Neural progenitor cell (in vitro differentiated cells): ENCODE results near the gene STAT2. TPM values are rescaled to one million over a fixed set of nuclear protein-coding genes. Genes with fewer than 3 reads are reported as not detected.
A peak's percentile ranks its signal among the peaks of the same experiment; 100 is the strongest.

Experiments used
- DNase-seq: peaks from one replicate; pipeline ENCODE4 v3.0.0-alpha.2; 2016; ENCODE audit warnings: low spot score
- H2AFZ ChIP-seq: fragments of 200-600 bp; sonication (generic); replicated peaks from 2 replicates; pipeline ENCODE4 v1.6.1; 2016; ENCODE audit warnings: antibody characterized with exemption
- H3F3A ChIP-seq: fragments of 200-600 bp; sonication (generic); 2 replicates; pipeline ENCODE4 v1.6.1; 2016; ENCODE audit warnings: antibody characterized with exemption, low read depth
- H3K27ac ChIP-seq: fragments of 200-600 bp; sonication (generic); 2 replicates; pipeline ENCODE4 v1.5.1; 2016; ENCODE audit warnings: mild to moderate bottlenecking
- H3K27me3 ChIP-seq: fragments of 200-600 bp; sonication (generic); 2 replicates; pipeline ENCODE4 v1.6.1; 2016; ENCODE audit warnings: mild to moderate bottlenecking, moderate library complexity
- H3K36me3 ChIP-seq: fragments of 200-600 bp; sonication (generic); 2 replicates; pipeline ENCODE4 v1.5.1; 2016
- H3K4me1 ChIP-seq: fragments of 200-600 bp; sonication (generic); 2 replicates; pipeline ENCODE4 v1.6.1; 2016; ENCODE audit warnings: mixed run types
- H3K4me2 ChIP-seq: fragments of 200-600 bp; sonication (generic); 2 replicates; pipeline ENCODE4 v1.6.1; 2016
- H3K4me3 ChIP-seq: fragments of 200-600 bp; sonication (generic); 2 replicates; pipeline ENCODE4 v1.5.1; 2016
- H3K79me2 ChIP-seq: fragments of 200-600 bp; sonication (generic); 2 replicates; pipeline ENCODE4 v1.6.1; 2016; ENCODE audit warnings: low read depth
- H3K9ac ChIP-seq: fragments of 200-600 bp; sonication (generic); 2 replicates; pipeline ENCODE4 v1.6.1; 2016
- H3K9me3 ChIP-seq: fragments of 200-600 bp; sonication (generic); 2 replicates; pipeline ENCODE4 v1.5.1; 2016; ENCODE audit warnings: low read depth
- H4K20me1 ChIP-seq: fragments of 200-600 bp; sonication (generic); 2 replicates; pipeline ENCODE4 v1.6.1; 2016; ENCODE audit warnings: low read depth
- H3K27ac Mint-ChIP-seq: 3 replicates; pipeline ENCODE4 v1.8.0; 2021; ENCODE audit warnings: mixed read lengths
- H3K27me3 Mint-ChIP-seq: 2 replicates; pipeline ENCODE4 v1.8.0; 2022; ENCODE audit warnings: low read depth, mild to moderate bottlenecking, inconsistent platforms, moderate library complexity, mixed read lengths; ENCODE audit not compliant: insufficient read depth
- H3K36me3 Mint-ChIP-seq: 3 replicates; pipeline ENCODE4 v1.8.0; 2021; ENCODE audit warnings: mixed read lengths
- H3K4me1 Mint-ChIP-seq: 3 replicates; pipeline ENCODE4 v1.8.0; 2021; ENCODE audit warnings: mixed read lengths
- H3K4me3 Mint-ChIP-seq: 3 replicates; pipeline ENCODE4 v1.8.0; 2021; ENCODE audit warnings: mild to moderate bottlenecking, moderate library complexity, mixed read lengths
- H3K9me3 Mint-ChIP-seq: 3 replicates; pipeline ENCODE4 v1.8.0; 2020; ENCODE audit warnings: mixed read lengths
- EZH2 ChIP-seq: fragments of 200-600 bp; sonication (generic); IDR thresholded peaks from 2 replicates; pipeline ENCODE4 v1.6.1; 2017; ENCODE audit warnings: antibody characterized with exemption, mild to moderate bottlenecking, moderate library complexity
- EZH2phosphoT487 ChIP-seq: fragments of 200-600 bp; sonication (generic); IDR thresholded peaks from 2 replicates; pipeline ENCODE4 v1.6.1; 2017; ENCODE audit warnings: antibody characterized with exemption
- total RNA-seq: library from RNA; depleted of rRNA; stranded (reverse); fragments of >200 nt; gene quantifications from 2 replicates; pipeline ENCODE4 v1.2.3, GENCODE V29; 2015; ENCODE audit warnings: low replicate concordance
- TF ChIP-seq, protein P1 (sequence below): fragments of 200-600 bp; sonication (generic); IDR thresholded peaks from 2 replicates; pipeline ENCODE4 v1.5.1; 2017; ENCODE audit warnings: antibody characterized with exemption, mild to moderate bottlenecking

The STAT2 gene
- total RNA-seq, 1 donor from 2014 or later = 86.4 TPM

DNA sequence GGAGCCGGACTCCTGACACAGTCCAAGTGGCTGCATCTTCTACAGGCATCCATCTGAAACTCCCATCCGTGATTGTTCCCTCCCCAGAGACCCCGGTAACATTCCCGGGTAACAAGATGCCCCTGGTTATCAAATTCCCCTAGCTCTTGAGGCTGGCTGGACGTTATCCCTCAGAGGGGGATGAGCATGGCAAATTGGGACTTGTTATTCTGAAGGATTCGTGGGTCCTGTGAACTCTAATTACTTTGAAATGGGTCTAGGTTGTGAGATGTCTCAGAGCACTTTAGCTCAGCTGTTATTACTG is 25.5 kb downstream of the STAT2 start:
- TF ChIP-seq, protein P1, sequence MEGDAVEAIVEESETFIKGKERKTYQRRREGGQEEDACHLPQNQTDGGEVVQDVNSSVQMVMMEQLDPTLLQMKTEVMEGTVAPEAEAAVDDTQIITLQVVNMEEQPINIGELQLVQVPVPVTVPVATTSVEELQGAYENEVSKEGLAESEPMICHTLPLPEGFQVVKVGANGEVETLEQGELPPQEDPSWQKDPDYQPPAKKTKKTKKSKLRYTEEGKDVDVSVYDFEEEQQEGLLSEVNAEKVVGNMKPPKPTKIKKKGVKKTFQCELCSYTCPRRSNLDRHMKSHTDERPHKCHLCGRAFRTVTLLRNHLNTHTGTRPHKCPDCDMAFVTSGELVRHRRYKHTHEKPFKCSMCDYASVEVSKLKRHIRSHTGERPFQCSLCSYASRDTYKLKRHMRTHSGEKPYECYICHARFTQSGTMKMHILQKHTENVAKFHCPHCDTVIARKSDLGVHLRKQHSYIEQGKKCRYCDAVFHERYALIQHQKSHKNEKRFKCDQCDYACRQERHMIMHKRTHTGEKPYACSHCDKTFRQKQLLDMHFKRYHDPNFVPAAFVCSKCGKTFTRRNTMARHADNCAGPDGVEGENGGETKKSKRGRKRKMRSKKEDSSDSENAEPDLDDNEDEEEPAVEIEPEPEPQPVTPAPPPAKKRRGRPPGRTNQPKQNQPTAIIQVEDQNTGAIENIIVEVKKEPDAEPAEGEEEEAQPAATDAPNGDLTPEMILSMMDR = no peak
- TF ChIP-seq EZH2phosphoT487 (no peak), EZH2 (no peak)
- Histone ChIP-seq H3K9me3 (no peaks in the 10 kb centered on the region), H2AFZ (peak overlapping the region; percentile 57), H3K4me1 (peaks cover 23% of the 10 kb centered on the region), H3K4me3 (peak overlapping the region; percentile 69), H4K20me1 (no peaks in the 10 kb centered on the region), H3K27ac (peak overlapping the region; percentile 89), H3F3A (peaks cover 41% of the 10 kb centered on the region), H3K79me2 (peaks cover 9% of the 10 kb centered on the region), H3K27me3 (no peaks in the 10 kb centered on the region), H3K4me2 (peak overlapping the region; percentile 99), H3K36me3 (no peaks in the 10 kb centered on the region), H3K9ac (peak overlapping the region; percentile 82)
- Mint-ChIP-seq H3K27ac (peak overlapping the region; percentile 94), H3K36me3 (peaks cover 2% of the 10 kb centered on the region), H3K27me3 (peaks cover 13% of the 10 kb centered on the region), H3K4me3 (peak overlapping the region; percentile 94), H3K9me3 (no peaks in the 10 kb centered on the region), H3K4me1 (peaks cover 20% of the 10 kb centered on the region)
- DNase-seq = no peak

DNA sequence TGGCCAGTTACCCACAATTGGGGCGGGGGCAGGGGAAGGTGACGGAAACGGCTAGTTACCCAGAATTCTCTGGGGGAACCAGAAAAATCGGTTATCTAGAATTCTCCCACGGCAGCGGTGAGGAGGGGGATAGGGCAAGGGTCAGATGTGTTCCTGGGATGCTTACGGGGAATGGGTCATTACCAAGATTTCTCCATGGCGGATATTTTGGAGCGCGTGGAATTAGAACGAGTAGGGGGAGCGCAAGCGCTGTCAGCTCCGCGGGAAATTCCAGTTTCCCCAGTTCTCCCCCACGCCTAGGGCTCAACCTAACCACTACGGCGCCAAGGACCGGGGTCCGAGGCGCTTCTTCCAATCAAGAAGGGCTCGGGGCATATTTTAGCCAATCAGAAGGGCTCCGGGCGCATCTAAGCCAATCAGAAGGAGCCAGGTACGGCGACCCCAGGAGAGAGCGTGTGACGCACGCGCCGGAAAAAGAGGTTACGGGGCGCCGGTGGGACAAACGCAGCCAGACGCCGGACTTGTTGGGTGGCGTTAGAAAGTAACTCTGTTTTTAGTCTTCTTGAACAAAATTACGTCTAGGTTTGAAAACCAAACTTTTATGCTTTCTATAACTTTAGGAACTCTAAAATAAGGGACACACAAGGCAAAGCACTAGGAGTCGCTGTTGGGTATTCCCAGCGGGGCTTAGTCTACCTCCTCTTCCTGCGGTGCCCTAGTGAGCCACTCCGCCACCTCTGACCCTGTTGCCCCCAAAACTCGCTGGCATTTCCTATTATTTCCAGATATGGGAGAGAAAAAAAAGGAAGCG is 26.0 kb downstream of the STAT2 start, which contains the start of gene PAN2:
Gene PAN2 (minus strand): TSS at position 322 of the 811 bp plus-strand sequence. CDS start 906 bp downstream, outside the sequence.
- H3K27ac ChIP-seq = peak within 1 kb of the TSS; percentile 89
- H3K9ac ChIP-seq = peak within 1 kb of the TSS; percentile 82
- H3K4me3 Mint-ChIP-seq = peak within 1 kb of the TSS; percentile 94
- peaks cover 2% of the 10 kb centered on the region for H3K36me3 Mint-ChIP-seq
- H3K9me3 Mint-ChIP-seq = no peaks in the 10 kb centered on the region
- H3K4me1 ChIP-seq = peaks cover 18% of the 10 kb centered on the region
- TF ChIP-seq, protein P1 = peak; percentile 76
- TF ChIP-seq EZH2phosphoT487 (no peak), EZH2 (no peak)
- H3K4me2 ChIP-seq = peak within 1 kb of the TSS; percentile 99
- peaks cover 35% of the 10 kb centered on the region for H3F3A ChIP-seq
- no peaks in the 10 kb centered on the region for H3K9me3 ChIP-seq
- H3K79me2 ChIP-seq = peaks cover 9% of the 10 kb centered on the region
- peak; percentile 95 for DNase-seq
- H3K4me1 Mint-ChIP-seq = peaks cover 20% of the 10 kb centered on the region
- H4K20me1 ChIP-seq = no peaks in the 10 kb centered on the region
- peak within 1 kb of the TSS; percentile 69 for H3K4me3 ChIP-seq
- H3K36me3 ChIP-seq = no peaks in the 10 kb centered on the region
- H3K27me3 ChIP-seq = no peaks in the 10 kb centered on the region
- peak within 1 kb of the TSS; percentile 94 for H3K27ac Mint-ChIP-seq
- H3K27me3 Mint-ChIP-seq = peaks cover 13% of the 10 kb centered on the region
- H2AFZ ChIP-seq = peak within 1 kb of the TSS; percentile 81

DNA sequence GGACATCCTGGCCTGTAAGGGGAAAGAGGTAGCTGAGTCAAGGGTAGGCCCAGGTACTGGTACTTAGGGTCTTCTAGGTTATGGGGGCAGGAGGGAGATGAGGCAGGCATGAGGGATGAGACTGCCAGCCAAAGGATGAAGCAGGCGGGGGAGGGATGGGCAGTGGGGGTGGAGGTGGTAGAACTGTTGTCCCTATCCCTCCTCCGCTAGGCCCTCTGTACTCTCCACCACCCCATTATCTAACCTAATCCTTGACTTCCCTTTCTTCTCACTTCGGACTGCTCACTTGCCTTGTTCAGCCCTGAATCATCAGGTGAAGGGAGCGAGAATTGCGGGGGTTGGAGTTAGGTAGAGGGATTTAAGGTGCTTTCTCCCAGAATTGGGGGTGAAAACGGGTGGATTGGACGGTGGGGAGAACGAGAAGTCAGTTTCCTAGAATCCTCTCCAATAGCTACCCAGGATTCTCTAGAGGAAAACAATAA is 26.7 kb downstream of the STAT2 start:
- H2AFZ ChIP-seq = peak overlapping the region; percentile 81
- no peaks in the 10 kb centered on the region for H3K27me3 ChIP-seq
- peaks cover 9% of the 10 kb centered on the region for H3K79me2 ChIP-seq
- H3K36me3 Mint-ChIP-seq = peaks cover 3% of the 10 kb centered on the region
- no peaks in the 10 kb centered on the region for H3K9me3 Mint-ChIP-seq
- peak overlapping the region; percentile 89 for H3K27ac ChIP-seq
- H3K27ac Mint-ChIP-seq = peak overlapping the region; percentile 94
- H3K36me3 ChIP-seq = no peaks in the 10 kb centered on the region
- peaks cover 30% of the 10 kb centered on the region for H3F3A ChIP-seq
- H3K9ac ChIP-seq = peak overlapping the region; percentile 40
- no peaks in the 10 kb centered on the region for H3K9me3 ChIP-seq
- H3K27me3 Mint-ChIP-seq = peaks cover 13% of the 10 kb centered on the region
- TF ChIP-seq, protein P1 = no peak
- TF ChIP-seq EZH2 (no peak), EZH2phosphoT487 (no peak)
- no peak for DNase-seq
- peak overlapping the region; percentile 69 for H3K4me3 ChIP-seq
- H3K4me1 ChIP-seq = peaks cover 11% of the 10 kb centered on the region
- no peaks in the 10 kb centered on the region for H4K20me1 ChIP-seq
- H3K4me1 Mint-ChIP-seq = peaks cover 15% of the 10 kb centered on the region
- H3K4me3 Mint-ChIP-seq = peak overlapping the region; percentile 94
- H3K4me2 ChIP-seq = peak overlapping the region; percentile 99
